Esophagus mucosa (tissue), 1 donor: ENCODE results near the gene AKNAD1. TPM values are rescaled to one million over a fixed set of nuclear protein-coding genes. Genes with fewer than 3 reads are reported as not detected.

Source experiments
- ATAC-seq: fragments of 200-7000 bp; cut with Tn5 transposase; one replicate; pipeline ENCODE4 v1.9.1; 2020
- total RNA-seq: library from RNA; stranded (reverse); gene quantifications from one replicate; pipeline ENCODE4 v1.2.4, GENCODE V29; 2023
- donor health status: DM: yes; HTN: yes; CAD: no.

Gene AKNAD1
- total RNA-seq, 1 donor from 2014 or later: 1.00 TPM

- ATAC-seq: peak; percentile 71
Observed at GRCh38 chr1:108830119-108831008, 26.5 kb downstream of the AKNAD1 start.

- ATAC-seq: no peak
Observed at GRCh38 chr1:108829498-108829916, 27.4 kb downstream of the AKNAD1 start.

- peak; percentile 45 for ATAC-seq
Observed at GRCh38 chr1:108828074-108828961, 28.6 kb downstream of the AKNAD1 start.

- peak; percentile 80 for ATAC-seq
Observed at GRCh38 chr1:108826081-108826635, 30.7 kb downstream of the AKNAD1 start.

- ATAC-seq: peak; percentile 62
Observed at GRCh38 chr1:108824051-108824450, 32.8 kb downstream of the AKNAD1 start.

GRCh38 chr1:108823632-108824031 is 33.3 kb downstream of the AKNAD1 start:
- no peak for ATAC-seq

- no peak for ATAC-seq
Observed at GRCh38 chr1:108819878-108820277, 37.0 kb downstream of the AKNAD1 start.

- peak; percentile 19 for ATAC-seq
Observed at GRCh38 chr1:108817811-108818210, 39.1 kb downstream of the AKNAD1 start.

- ATAC-seq: peak; percentile 72
Observed at GRCh38 chr1:108817016-108817415, 39.9 kb downstream of the AKNAD1 start.

GRCh38 chr1:108816049-108816893 is 40.6 kb downstream of the AKNAD1 start:
- peak; percentile 77 for ATAC-seq

- ATAC-seq: no peak
Observed at GRCh38 chr1:108815566-108815965, 41.3 kb downstream of the AKNAD1 start.

GRCh38 chr1:108814343-108815125 is 42.4 kb downstream of the AKNAD1 start:
- ATAC-seq: no peak

GRCh38 chr1:108813326-108813725 is 43.6 kb downstream of the AKNAD1 start:
- ATAC-seq: no peak

- no peak for ATAC-seq
Observed at GRCh38 chr1:108811611-108812010, 45.3 kb downstream of the AKNAD1 start.

- ATAC-seq: no peak
Observed at GRCh38 chr1:108808438-108808837, 48.5 kb downstream of the AKNAD1 start.

GRCh38 chr1:108803548-108803947 is 53.3 kb downstream of the AKNAD1 start:
- no peak for ATAC-seq

GRCh38 chr1:108801101-108801500 is 55.8 kb downstream of the AKNAD1 start:
- no peak for ATAC-seq

- no peak for ATAC-seq
Observed at GRCh38 chr1:108799001-108799400, 57.9 kb downstream of the AKNAD1 start.

GRCh38 chr1:108792420-108792819 is 64.5 kb downstream of the AKNAD1 start:
- no peak for ATAC-seq

- no peak for ATAC-seq
Observed at GRCh38 chr1:108791790-108792189, 65.1 kb downstream of the AKNAD1 start.

- no peak for ATAC-seq
Observed at GRCh38 chr1:108785880-108786279, 71.0 kb downstream of the AKNAD1 start.
